Measurements from ENCODE around the gene TRAPPC6A.

DNA sequence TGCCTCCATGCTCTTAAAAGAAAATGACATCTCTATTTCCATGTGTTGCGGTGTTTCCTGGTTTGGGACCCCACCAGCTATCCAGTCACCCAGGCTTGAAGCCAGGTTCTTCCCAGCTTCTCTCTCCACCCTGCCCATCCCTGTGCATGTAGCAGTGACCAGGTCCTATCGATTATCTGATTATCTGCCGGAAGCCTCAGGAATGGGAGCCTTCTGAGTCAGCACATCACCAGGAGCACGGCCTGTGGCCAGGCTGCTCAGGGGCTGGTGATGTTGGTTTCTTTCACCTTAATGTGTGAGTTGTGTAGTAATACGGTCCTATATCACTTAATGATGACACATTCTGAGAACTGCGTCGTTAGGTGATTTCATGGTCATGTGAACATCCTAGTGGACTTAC lies 51.4 kb downstream of the TRAPPC6A start:
- TF ChIP-seq, protein P1, sequence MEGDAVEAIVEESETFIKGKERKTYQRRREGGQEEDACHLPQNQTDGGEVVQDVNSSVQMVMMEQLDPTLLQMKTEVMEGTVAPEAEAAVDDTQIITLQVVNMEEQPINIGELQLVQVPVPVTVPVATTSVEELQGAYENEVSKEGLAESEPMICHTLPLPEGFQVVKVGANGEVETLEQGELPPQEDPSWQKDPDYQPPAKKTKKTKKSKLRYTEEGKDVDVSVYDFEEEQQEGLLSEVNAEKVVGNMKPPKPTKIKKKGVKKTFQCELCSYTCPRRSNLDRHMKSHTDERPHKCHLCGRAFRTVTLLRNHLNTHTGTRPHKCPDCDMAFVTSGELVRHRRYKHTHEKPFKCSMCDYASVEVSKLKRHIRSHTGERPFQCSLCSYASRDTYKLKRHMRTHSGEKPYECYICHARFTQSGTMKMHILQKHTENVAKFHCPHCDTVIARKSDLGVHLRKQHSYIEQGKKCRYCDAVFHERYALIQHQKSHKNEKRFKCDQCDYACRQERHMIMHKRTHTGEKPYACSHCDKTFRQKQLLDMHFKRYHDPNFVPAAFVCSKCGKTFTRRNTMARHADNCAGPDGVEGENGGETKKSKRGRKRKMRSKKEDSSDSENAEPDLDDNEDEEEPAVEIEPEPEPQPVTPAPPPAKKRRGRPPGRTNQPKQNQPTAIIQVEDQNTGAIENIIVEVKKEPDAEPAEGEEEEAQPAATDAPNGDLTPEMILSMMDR (IDR thresholded peaks at IDR 0.05), result no peak
- TF ChIP-seq POLR2A (IDR thresholded peaks at IDR 0.05), result no peak

Data from suprapubic skin (tissue), 3 donors.